Mononuclear cell (primary cell): Measurements from ENCODE around the gene ANKRD28. TPM values are rescaled to one million over a fixed set of nuclear protein-coding genes. Genes with fewer than 3 reads are reported as not detected.
"Not testable (repeated sequence)": the region's sequence is repeated elsewhere in the genome, so short reads cannot be mapped to it uniquely, and the experiment has no call there.

Experiments used
- H3K27me3 ChIP-seq: 2 replicates; pipeline ENCODE4 v1.6.0; 2011; ENCODE audit warnings: low read length, control low read depth; ENCODE audit not compliant: insufficient read depth
- H3K4me1 ChIP-seq: 2 replicates; pipeline ENCODE4 v1.5.1; 2011; ENCODE audit warnings: mild to moderate bottlenecking, low read length, control low read depth; ENCODE audit not compliant: insufficient read depth
- H3K4me3 ChIP-seq: 2 replicates; pipeline ENCODE4 v1.5.1; 2011; ENCODE audit warnings: mild to moderate bottlenecking, low read length, moderate library complexity
- H3K9me3 ChIP-seq: 2 replicates; pipeline ENCODE4 v1.5.1; 2011; ENCODE audit warnings: low read depth, mild to moderate bottlenecking, control low read depth, low read length
- total RNA-seq: library from RNA; depleted of rRNA; stranded (reverse); fragments of >200 nt; gene quantifications from one replicate; pipeline ENCODE4 v1.2.3, GENCODE V29; 2012

ANKRD28 gene
- total RNA-seq, 1 donor: 82.3 TPM

DNA sequence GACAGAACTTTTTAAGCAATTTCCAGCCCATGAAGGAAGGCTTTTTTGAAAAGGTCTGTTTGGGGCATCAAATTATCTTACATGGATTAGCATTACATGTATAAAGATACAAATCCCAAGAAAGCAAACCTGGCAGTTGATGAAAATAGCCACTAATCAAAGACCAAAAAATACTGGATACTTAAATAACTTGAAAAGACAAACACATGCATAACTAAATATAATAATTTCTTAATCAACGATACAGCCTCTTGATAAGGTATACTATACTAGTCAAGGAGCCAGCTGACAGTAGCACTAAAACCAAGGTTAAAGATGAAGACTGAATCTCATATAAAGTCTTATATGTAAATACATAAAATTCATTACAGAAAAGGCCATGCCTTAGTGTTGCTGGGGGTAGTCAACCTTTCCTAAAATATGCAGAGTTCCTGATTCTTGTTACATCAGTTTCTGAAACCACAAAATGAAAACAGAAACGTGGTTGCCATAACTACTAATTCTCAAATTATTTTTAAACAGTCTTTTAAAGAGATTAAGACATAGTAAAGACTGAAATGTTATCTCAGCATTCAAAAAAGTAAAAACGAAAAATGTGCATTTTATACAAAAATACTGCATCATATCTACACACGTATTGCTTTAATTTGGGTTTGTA, 2.0 kb downstream of the ANKRD28 start:
- Histone ChIP-seq H3K4me1 (peaks cover 41% of the 10 kb centered on the region), H3K27me3 (no peaks in the 10 kb centered on the region), H3K9me3 (no peaks in the 10 kb centered on the region), H3K4me3 (no peak overlapping the region)

DNA sequence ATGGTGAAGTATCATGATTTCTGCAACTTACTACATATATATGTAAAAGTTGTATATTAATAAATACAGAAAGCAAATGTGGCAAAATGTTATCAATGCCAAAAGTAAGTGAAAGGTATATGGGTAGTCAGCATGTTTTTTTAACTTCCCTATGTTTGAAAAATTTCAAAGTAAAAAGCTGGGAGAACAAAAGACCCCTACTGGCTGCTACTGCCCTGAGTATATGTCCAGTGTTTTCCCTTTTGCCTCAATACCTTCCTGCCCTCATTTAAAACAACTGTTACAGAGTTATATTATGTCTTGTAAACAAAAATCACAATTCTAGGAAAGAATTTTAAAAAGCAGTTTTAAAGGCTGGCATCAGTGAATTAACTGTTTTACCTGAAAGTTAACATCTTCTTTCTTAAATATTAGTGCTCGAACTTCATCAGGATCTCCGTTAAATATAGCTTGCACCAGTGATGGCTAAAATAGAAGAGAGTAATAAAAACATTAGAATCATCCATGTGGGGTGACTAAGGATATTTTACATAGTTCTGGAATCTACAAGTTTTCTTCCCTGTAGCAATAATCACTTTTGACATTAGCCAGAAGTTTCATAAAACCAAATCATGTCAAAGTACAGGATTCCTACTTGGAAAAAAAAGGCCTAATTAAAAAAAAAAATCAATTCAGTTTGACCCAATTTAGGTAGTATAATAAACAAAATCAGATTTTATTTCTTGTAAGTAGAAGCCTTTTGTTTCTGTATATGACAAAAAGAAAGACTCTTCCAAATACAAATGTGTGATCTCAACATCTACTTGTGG, 2.7 kb downstream of the ANKRD28 start:
- Histone ChIP-seq H3K4me3 (no peak overlapping the region), H3K4me1 (peaks cover 37% of the 10 kb centered on the region), H3K9me3 (no peaks in the 10 kb centered on the region), H3K27me3 (no peaks in the 10 kb centered on the region)

DNA sequence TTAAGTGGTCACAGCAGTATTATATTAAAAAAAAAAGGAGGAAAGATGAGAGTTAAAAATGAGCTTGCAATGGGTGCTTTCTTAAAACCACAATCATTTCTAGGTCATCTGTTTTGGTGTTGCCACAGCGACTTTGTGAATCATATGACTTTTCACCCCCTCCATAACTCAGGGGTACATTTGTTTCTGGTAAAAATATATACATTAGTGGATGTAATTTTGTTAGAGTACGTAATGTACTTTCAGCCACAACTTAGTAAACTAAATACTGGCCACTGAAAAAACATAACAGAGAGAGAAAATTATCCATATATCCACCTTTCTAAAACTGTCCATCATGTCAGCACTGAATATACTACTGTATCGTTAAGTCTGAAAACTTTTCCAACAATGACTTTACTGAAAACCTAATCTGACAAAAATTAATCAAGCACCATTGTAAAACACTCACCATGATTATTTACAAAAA, 3.4 kb downstream of the ANKRD28 start:
- Histone ChIP-seq H3K27me3 (no peaks in the 10 kb centered on the region), H3K4me1 (peaks cover 34% of the 10 kb centered on the region), H3K4me3 (no peak overlapping the region), H3K9me3 (no peaks in the 10 kb centered on the region)

DNA sequence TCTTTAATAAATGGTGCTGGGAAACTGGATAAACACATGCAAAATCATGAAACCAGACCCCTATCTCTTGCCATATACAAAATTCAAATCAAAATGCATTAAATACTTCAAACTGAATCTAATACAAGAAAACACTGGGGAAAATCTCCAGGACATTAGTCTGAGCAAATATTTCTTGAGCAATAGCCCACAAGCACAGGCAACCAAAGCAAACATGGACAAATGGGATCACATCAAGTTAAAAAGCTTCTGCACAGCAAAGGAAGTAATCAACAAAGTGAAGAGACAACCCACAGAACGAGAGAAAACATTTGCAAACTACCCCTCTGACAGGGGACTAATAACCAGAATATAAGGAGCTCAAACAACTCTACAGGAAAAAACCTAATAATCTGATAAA, 6.3 kb downstream of the ANKRD28 start:
- Histone ChIP-seq H3K27me3 (no peaks in the 10 kb centered on the region), H3K9me3 (no peaks in the 10 kb centered on the region), H3K4me3 (no peak overlapping the region), H3K4me1 (peaks cover 18% of the 10 kb centered on the region)

DNA sequence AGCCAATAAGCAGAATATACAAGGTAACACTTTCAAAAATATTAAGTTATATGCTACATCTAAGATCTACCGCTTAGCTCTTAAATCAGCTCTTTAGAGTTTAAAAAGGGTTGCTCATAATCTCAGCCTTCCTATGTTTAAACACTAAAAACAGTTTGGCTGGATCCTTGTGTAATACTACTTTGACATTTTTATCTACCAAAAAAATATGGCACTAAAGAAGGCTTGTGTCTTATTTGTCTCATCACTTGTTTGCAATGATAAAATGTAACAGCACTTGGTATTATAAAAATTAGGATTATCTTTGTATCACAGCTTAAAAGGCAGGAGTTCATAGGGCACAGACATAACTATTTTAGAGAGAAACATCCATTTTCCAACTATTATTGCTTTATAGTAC, 9.8 kb downstream of the ANKRD28 start:
- H3K4me1 ChIP-seq: peaks cover 3% of the 10 kb centered on the region
- H3K27me3 ChIP-seq: no peaks in the 10 kb centered on the region
- no peaks in the 10 kb centered on the region for H3K9me3 ChIP-seq
- H3K4me3 ChIP-seq: no peak overlapping the region

DNA sequence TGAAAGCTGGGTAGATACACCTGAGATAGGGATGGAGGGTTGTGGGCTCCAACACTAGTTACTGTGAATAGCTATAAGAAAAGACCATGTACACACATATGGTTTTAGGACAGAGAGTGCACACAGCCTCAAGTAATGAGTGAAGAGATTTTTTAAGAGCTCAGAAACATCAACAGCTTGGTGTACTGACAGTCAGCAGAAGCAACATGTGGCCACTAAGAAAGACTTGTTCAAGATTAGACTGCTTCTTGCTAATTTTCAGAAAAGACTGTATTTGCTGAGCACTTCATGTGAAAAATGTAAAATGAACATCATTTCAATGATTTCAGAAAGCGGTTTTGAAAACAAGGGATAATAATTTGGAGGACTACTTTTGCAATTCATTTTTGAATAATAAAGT, 10.3 kb downstream of the ANKRD28 start:
- Histone ChIP-seq H3K27me3 (no peaks in the 10 kb centered on the region), H3K4me3 (no peak overlapping the region), H3K9me3 (no peaks in the 10 kb centered on the region), H3K4me1 (peaks cover 3% of the 10 kb centered on the region)

DNA sequence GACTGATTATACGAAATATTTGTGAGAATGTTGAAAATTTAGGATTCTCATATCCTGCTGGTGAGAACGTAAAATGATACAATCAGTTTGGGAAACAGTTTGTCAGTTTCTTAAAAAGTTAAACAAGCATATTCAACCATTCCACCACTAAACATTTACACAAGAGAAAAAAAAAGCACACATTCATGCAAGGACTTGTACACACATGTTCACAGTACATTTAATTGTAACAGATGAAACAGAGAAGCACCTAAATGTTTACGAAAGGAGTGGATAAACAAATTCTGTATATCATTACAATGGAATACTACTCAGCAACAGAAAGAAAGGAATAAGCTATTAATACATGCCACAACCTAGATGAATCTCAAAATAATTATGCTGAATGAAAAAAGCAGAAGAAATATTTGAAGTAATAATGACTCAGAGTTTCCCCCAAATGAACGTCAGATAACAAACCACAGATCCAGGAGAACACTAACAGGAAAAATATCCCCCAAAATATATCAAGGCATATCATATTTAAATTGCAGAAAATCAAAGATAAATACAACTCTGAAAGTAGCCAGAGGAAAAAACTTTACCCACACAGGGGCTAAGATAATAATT, 14.3 kb downstream of the ANKRD28 start:
- Histone ChIP-seq H3K9me3 (no peaks in the 10 kb centered on the region), H3K4me3 (no peak overlapping the region), H3K27me3 (no peaks in the 10 kb centered on the region), H3K4me1 (peaks cover 3% of the 10 kb centered on the region)

DNA sequence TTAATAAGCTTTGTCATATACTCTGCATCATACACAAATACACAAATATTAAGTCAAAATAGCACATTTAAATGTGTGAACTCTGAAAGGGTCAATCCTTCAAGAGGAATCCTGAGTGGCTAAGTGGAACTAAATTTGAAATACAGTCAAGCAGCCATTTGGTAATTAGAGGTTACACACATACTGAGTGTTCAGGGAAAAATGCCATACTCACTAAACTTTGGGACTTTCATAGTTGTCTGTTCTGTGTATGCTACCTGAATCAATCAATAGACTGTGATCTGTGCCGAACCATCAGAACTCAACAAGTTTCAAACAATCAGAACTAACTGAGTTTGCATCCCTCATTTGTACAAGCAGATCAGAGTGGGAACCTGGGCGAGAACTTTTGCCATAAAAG, 15.3 kb downstream of the ANKRD28 start:
- no peaks in the 10 kb centered on the region for H3K9me3 ChIP-seq
- H3K27me3 ChIP-seq: no peaks in the 10 kb centered on the region
- no peak overlapping the region for H3K4me3 ChIP-seq
- peaks cover 3% of the 10 kb centered on the region for H3K4me1 ChIP-seq

DNA sequence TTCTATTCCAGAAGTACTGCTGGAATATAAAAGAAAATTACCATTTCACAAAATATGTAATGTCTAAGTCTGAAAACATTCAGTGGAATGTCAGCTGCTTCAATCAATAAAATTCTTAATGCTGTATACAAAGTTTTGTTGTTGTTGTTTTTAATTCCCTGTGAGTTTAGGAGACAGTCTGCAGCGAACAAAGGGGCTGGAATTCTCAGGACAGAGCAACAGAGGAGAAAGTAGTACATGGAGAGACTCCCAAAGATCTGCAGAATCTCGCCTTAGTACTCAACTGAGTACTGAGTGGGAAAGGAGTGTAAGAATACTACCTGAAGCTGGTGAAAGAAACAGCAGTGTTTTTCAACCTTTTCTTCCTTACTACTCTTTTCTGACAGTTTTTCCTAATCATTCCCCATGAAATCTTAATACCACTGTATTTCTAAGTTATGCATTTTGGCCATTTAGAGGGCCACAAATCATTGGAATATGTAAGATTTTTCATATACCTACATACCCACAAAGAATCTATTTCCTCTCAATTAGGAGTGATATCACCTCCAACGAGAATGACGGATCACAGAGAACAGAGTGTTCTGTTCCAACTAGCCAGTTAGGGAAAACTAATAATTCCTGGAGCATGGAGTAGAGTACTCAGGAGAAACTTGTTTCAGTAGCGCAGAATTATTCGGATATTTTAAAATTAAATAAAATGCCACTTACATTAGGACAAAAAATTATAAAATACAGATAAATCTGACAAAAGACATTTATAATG, 16.0 kb downstream of the ANKRD28 start:
- Histone ChIP-seq H3K9me3 (no peaks in the 10 kb centered on the region), H3K4me1 (peaks cover 3% of the 10 kb centered on the region), H3K4me3 (no peak overlapping the region), H3K27me3 (no peaks in the 10 kb centered on the region)

DNA sequence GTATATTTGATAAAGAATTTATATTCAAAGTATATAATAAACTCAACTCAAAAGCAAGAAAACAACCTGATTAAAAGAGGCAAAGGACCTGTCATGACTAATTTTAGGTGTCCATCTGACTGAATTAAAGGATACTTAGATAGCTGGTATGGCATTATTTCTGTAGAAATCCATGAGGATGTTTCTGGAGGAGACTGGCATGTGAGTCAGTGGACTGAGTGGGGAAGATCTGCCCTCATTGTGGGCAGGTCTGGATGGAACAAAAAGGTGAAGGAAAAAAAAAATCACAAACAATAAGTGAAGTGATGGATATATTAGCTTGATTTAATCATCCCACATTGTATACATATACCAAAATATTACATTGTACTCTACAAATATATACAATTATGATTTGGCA, 16.6 kb downstream of the ANKRD28 start:
- Histone ChIP-seq H3K9me3 (no peaks in the 10 kb centered on the region), H3K4me3 (no peak overlapping the region), H3K4me1 (peaks cover 3% of the 10 kb centered on the region), H3K27me3 (no peaks in the 10 kb centered on the region)

DNA sequence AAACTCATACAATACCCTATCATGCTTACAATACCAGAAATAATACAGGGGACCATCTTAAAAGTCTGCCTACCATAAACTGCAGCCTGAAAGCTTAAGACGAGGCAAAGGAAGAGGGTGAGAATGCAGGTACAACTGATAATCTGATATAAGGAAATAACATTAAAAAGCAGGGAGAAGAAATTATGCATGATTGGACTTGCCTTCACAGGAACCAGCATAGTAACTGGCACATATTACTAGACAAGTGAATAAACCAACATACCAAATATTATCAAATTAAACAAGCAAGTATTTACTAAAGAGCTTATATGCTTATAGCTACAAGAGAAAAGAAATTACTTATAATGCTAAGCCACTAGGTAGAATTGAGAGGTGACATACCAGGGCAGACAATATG, 18.7 kb downstream of the ANKRD28 start:
- Histone ChIP-seq H3K27me3 (no peaks in the 10 kb centered on the region), H3K4me1 (peaks cover 3% of the 10 kb centered on the region), H3K4me3 (no peak overlapping the region), H3K9me3 (no peaks in the 10 kb centered on the region)

DNA sequence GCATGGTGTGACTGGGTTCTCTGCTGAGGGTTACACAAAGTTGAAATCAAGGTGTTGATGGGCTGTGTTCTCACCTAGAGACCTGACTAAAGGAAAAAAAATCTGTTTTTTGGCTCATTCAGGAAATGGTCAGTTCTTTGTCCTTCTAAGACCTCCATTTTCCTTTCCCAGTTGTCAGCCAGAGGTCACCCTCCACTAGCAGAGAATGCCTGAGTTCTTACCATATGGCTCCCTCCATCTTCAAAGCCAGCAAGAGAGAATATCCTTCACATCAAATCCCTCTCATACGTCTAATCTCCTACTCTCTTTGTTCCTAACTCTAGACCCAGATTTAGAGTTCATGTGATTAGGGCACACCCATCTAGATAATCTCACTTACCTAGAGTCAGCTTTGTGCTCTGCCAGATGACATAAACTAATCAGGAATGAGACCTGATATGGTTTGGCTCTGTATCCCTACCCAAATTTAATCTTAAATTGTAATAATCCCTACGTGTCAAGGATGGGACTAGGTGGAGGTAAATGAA, 19.4 kb downstream of the ANKRD28 start:
- Histone ChIP-seq H3K27me3 (no peaks in the 10 kb centered on the region), H3K4me1 (no peaks in the 10 kb centered on the region), H3K4me3 (no peak overlapping the region), H3K9me3 (no peaks in the 10 kb centered on the region)

DNA sequence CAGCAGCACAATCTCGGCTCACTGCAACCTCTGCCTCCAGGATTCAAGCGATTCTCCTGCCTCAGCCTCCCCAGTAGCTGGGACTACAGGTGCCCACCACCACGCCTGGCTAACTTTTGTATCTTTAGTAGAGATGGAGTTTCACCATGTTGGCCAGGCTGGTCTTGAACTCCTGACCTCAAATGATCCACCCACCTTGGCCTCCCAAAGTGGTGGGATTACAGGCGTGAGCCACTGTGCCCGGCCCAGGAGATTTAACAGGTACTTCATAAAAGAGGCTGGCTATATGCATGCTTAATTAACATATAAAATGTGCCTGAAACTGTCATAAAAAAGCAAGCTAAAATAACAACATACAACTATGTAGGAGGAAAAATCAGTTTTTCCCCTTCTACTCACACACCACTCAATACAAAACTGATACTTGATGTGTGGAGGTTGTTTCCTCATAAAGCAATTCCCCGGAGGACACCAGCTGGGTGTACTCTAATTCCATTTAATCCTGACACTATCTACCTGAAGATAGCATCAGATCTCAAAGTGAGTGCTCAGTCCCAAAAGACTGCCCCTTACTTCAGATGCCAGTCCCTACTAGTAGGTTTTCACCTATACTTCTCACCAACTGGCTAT, 22.7 kb downstream of the ANKRD28 start:
- H3K9me3 ChIP-seq, H3K4me3 ChIP-seq, H3K4me1 ChIP-seq, H3K27me3 ChIP-seq: not testable (repeated sequence)

DNA sequence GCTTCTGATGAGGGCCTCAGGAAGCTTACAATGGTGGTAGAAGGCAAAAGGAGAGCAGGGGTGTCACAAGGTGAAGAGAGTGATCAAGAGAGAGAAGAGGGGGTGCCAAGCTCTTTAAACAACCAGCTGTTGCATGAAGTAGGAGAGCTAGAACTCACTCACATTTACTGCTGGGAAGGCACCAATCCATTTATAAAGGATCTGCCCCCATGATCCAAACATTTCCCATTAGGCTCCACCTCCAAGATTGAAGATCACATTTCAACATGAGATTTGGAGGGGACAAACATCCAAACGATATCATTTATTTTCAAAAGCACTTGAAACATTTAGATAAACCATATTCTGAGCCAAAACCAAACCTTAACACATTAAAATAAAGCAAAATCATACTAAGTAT, 26.3 kb downstream of the ANKRD28 start:
- Histone ChIP-seq H3K4me3 (no peak overlapping the region), H3K27me3 (no peaks in the 10 kb centered on the region), H3K9me3 (no peaks in the 10 kb centered on the region), H3K4me1 (peaks cover 4% of the 10 kb centered on the region)
